KBM-7 (cell line): ENCODE measurements around the gene SMNDC1.
"Not testable (repeated sequence)": the region's sequence is repeated elsewhere in the genome, so short reads cannot be mapped to it uniquely, and the experiment has no call there.

Experiments used
- DNase-seq: peaks from one replicate; pipeline ENCODE4 v3.0.0-alpha.2; 2015
- in situ Hi-C: fragments of 300-500 bp; cut with MboI; formaldehyde crosslinking; loops from 2 replicates; pipeline ENCODE4 v1.14.3; 2020; ENCODE audit warnings: low sequenced_read_pairs, low pct_unique_long_range_greater_than_20kb, mixed read lengths

The SMNDC1 gene

DNA sequence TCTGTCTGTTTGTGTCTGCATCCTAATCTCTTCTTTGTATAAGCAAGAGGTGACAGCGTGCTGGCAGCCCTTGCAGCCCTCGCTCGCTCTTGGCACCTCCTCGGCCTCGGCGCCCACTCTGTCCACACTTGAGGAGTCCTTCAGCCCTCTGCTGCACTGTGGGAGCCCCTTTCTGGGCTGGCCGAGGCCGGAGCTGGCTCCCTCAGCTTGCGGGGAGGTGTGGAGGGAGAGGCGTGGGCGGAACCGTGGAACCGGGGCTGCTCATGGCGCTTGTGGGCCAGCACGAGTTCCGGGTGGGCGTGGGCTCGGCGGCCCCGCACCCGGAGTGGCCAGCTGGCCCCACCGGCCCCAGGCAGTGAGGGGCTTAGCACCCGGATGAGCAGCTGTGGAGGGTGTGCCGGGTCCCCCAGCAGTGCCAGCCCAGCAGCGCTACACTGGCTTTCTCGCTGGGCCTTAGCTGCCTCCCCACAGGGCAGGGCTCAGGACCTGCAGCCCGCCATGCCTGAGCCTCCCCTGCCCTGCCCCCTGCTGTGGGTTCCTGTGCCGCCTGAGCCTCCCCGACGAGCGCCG is 26.6 kb upstream of the SMNDC1 start:
- in situ Hi-C loops, DNase-seq: not testable (repeated sequence)

DNA sequence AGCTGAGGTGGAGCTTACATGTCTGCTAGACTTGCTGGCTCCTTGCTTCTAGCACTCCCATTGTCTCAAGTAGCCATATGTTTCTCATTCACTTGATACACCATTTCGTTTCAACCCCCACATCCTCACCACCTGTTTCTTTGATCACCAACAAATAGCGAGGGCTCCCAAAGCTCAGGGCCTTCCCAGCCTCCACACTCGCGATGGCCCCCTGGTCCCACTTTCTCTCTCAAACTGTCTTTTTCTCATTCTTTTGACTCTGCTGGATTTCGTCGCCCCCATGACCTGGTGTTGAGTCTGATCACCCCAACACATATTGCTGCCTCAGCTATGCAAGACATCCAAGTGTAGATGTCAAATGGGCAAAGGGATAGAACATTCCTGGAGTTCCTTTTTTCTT is 26.0 kb upstream of the SMNDC1 start:
- in situ Hi-C loops, result no loop called here
- DNase-seq, result no peak

DNA sequence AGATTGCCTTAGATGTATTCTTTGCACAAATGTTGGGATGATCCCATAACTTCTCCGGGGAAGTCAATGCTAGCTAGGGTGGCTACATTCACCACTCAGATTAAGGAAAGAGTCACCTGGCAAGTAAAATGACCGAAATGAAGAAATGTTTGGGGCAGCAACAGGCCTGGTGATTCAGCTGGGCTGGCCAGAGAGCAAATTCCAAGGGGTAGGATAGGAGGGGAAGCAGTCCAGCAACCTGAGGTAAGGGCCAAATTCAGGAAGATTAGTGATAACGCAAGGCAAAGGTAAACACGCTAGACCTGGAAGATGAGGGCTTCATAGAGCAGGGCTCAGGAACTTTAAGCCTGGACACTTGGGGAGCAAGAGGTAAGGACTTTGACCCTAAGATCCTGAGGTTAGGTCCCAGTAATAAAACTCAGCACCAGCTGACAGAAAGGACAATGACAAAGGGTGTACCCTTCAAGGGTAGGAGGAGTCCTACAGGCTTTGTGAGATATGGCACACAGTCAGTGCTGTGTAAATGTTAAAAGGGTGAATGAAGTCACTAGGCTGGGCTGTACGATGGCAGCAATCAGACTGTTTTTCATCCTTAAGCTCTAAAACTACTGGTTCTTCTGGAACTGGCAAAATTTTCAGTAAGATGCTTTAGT is 22.7 kb upstream of the SMNDC1 start:
- in situ Hi-C loops, result no loop called here
- DNase-seq, result no peak

DNA sequence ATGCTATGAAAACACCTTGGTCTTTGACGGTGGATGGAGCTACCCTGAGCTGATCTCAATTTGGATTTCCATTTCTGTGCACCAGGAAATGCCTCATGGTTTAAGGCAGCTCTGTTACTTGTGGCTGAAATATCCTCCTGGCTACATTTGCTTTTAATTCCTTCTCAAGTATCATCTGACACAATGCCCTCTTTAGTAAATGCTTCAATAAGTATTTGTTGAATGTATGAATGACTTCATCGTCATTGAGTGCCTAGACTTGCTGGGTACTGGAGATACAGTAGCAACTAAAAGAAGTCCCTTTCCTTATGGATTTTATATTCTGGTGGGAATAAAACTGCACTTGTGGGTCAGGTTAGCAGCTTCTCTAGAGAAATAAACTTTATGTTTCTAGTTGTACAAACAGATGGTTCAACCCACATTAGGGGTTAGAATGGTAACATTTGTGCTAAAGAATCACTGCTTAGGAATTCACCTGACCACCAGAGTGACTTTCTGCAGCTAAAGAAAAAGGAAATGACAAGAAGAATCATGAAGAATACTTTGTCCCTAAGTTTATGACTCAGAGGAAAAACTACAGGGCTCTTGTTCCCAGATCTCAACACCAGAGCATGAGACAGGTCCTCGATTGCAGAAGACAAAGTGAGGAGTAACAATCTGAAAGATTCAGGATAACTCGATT is 21.8 kb upstream of the SMNDC1 start:
- in situ Hi-C loops, result no loop called here

DNA sequence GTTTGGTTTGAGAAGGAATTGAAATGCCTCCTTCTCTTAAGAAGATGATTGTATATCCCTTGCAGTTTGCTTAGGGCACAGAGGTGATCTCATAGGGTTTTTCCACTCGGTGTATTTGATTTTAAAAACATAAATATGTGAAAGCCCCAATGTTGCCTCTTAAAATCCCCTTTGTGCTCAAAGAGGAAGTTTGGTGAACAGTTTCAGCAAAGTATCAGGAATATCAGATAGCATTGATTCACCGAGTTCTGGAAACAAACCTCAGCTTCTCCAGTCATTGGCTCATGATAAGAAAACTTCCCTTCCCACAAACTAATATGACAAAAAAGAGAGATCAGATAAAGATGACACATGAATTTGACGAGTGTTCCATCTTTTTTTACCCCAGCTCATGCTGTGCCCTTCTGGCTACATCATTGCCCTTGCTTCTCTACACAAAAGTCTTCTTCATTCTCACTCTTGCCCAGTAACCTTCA is 20.1 kb upstream of the SMNDC1 start:
- DNase-seq, result no peak
- in situ Hi-C loops, result no loop called here

More for the DNA sequence above, 21.8 kb upstream of the SMNDC1 start:
- no peak for DNase-seq

- in situ Hi-C loops, result no loop called here
- DNase-seq, result no peak
Observed at GRCh38 chr10:110324201-110324804, 19.6 kb upstream of the SMNDC1 start.

DNA sequence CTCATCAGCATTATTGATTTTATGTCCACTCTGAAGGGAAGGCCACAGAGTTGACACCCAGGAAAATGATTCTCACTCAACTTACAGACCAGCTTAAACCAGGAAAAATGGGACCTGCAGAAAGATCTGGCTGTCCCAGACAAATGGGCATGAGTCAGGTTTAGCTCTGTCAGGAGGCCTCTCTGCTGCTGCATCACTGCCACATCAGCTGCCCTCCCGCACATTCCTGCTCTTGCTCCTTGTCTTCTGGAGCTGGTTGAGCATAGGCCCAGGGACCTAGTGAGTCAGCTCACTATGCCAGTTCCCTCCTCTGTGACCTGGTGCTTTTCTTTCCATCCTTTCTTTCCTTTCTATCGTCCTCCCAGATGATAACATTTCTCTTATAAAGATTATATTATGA is 18.8 kb upstream of the SMNDC1 start:
- in situ Hi-C loops, result no loop called here
- DNase-seq, result no peak

GRCh38 chr10:110321869-110322620 is 17.3 kb upstream of the SMNDC1 start:
- in situ Hi-C loops, result no loop called here
- no peak for DNase-seq

DNA sequence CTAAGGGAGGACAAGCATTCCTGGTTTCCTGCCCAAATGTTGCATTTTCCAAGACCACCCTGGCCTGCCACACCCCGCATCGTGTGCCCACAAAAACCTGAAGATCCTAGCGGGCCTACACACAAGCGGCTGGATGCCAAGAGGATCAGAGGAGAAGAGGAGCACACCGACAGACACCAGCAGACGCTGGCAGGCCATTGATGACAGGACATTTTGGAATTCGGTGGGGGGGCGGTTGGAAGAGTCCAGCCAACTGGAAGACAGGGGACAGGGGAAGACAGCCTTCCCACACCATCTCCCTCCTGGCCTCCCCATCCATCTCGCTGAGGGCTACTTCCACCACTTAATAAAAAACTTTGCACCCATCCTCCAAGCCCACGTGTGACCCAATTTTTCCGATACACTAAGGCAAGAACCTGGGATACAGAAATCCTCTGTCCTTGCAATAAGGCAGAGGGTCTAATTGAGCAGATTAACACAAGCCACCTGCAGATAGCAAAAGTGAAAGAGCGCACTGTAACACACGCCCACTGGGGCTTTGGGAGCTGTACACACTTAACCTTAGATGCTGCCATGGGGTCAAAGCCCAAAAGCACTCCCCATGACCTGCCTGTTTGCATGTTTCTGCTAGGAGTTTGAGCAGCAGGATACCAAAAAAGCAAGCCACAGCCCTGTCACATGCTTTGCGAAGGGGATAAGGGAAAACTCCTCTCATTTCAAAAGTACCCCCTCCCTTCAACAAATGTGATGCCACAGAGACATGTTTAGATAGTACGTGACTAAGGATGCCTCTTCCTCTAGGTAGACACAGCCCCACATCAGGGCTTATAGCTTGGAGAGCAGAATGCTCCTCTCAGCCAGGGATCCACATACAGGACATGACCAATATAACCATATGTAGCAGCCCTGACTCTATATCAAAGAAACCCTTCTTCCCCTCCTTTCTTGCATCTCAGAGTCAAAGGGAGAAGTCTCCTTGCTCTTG is 13.4 kb upstream of the SMNDC1 start:
- in situ Hi-C loops, result no loop called here
- no peak for DNase-seq

DNA sequence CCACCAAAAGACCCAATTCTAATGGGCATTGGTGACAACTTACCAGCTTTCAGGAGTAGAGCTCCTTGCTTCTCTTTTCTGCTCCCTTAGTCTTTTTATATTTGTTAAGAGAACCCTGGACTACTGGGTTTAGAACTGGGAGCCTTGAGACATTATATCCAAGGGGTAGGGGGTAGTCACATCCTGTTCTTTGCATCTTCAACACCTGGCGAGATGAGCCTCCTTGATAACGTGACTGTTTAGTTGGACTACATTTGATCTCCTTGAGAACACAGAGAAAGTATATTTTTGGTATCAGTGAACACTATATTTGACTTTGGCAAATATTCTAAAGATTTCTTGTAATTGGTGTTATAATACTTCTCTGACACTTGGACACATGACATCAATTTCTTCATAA is 9.0 kb upstream of the SMNDC1 start:
- no peak for DNase-seq
- in situ Hi-C loops, result no loop called here

DNA sequence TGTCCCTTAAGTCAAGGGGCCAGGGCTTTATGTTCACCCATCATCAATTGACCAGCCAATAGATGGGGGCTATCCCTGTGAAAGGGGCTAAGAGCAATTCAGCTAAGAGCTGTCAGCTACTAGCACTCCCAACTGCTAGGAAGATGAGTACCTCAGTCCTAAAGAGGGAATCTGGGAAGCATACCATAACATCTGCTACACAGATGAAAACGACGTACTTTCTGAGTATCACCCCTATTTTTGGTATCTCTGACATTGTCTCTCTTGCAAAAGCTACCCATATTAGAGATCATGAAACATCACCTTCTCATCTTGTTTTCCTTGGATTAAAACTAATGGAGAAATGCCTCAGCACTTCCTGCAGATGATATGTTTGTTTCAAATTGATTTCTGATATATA is 7.5 kb upstream of the SMNDC1 start:
- in situ Hi-C loops, result no loop called here
- no peak for DNase-seq

DNA sequence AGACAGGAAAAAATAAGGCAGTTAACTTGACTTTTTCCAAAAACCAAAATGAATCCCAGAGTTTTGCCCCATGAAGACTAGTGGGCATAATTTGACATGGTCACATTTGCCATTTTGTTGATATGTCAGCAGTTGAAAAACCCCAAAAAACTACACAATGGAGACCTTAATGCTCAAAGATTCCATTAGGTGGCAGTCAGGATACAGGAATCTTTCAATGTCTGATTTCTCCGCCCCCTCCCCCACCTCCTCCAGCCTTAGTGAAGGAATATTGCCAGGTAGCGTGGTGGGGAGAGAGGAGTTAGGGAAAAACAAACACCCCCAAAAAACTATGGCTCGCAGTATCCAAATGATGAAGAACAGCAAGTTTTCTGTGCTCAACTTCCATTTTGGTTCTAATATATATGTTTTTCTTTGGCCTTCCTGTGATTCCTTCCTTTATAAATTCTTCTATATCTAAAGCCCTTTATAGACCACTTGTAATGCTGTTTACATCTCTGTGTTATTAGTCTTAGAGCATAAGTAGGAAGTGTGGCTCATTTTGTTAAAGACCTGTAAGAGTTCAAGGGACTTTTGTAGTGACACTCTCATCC is 6.7 kb upstream of the SMNDC1 start:
- peak; percentile 65 for DNase-seq
- in situ Hi-C loops, result no loop called here

DNA sequence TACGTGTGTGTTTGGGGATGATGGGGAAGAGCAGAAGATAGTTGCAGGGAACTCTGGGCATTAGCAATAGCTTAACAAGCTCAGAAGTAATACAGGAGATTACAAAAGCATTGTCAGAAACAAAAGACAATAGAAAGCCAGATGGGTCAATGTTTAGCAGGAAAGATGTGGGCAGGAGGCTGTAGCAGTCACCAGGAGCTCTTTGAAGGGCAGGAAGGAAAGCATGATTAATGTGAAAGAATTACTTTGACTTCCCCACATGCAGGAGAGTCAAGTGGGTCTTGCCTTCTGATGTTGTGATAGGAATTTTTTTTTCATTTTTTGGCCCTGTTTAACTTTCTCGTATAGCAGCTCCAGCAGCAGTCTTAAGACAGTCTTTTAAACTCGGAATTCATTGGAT is 6.0 kb upstream of the SMNDC1 start:
- in situ Hi-C loops, result no loop called here
- DNase-seq, result peak; percentile 27

DNA sequence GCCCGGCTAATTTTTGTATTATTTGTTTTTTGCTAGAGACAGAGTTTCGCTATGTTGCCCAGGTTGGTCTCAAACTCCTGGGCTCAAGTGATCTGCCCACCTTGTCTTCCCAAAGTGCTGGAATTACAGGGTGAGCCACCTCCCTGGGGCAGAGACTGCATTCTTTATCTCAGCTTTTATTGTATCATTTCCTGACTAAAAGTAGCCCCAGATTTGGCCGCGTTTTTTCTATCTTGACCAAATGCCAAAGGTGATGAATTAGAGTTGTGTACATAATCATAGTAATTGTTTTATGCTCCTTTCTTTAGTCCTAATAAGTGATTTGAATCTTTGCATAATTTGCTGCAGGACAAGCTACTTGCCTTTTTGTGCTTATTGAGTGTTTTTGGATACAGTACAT is 3.1 kb upstream of the SMNDC1 start:
- in situ Hi-C loops, result no loop called here
- DNase-seq, result no peak

DNA sequence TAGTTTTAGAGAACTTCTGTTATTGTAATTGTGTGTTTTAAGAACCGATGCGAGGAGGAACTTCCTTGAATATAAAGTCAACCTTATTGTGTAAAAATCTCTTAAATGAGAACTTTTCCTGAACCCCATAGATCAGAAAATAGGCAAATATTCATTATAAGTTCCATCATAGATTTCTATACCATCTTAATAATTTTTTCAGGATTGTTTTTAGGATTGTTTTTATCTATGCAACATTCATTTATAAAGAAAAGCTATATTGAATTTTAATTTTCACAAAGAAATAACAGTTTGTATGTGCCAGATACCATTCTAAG is 1.7 kb upstream of the SMNDC1 start:
- DNase-seq, result no peak
- in situ Hi-C loops, result no loop called here

DNA sequence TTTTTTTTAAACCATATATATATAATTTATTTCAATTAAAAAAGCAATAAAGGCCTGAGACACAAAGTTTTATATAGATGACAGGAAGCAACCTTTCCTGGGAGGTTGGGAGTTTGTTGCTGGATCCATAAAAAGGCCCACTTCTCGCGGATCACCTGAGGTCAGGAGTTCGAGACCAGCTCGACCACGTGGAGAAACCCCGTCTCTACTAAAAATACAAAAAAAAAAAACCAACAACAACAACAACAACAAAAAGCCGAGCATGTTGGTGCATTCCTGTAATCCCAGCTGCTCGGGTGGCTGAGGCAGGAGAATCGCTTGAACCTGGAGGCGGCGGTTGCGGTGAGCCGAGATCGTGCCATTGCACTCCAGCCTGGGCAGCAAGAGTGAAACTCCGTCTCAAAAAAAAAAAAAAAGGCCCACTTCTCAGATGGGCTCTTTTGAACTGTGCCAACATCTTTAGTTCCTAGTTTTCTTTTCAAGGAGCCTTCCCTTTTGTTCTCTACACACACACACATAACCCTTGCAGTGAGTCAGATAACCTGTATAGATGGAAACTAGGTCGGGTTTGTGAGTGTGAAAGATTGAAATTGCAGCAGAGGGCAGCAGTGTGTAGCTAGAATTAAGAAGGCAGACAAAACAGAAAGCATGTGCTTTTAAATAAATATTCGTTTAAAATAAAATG is 1.2 kb upstream of the SMNDC1 start:
- in situ Hi-C loops, result no loop called here
- DNase-seq, result peak; percentile 91

DNA sequence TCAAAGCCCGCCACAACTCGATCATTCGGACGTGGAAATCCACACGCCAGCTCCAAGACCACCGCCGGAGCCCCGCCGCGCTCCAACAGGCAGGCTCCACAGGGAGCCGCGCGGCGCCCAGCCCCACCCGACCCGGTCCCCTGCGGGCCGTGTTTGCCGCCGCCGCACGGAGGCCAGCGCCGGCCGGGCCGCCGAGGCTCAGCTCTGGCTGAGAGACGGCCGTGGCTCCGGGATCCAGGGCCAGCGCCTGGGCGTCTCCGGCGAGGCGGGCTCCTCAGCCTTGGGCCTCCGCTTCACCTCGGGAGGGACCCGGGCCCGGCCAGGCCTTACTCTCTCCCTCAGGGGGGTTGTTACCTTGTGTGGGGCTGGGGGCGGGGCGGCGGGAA is 333 bp downstream of the SMNDC1 start:
- DNase-seq, result no peak
- in situ Hi-C loops, result no loop called here

DNA sequence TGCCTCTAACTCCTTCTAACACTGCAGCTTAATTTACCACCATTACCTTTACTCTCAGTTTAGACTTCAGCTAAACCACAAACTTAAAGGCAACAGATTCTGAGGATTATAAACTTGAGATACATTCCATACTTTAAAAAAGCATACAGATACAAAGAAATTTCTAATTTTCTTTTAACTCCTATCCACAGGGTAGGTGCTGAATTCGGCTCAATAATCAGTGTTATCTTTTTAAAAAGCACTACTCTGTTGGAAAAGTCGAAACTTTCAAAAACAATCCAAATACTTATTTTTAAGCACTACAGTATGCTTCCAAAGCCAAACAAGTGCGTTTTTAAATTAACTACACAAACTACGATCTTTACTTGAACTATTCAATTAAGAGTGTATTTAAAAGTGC is 1.0 kb downstream of the SMNDC1 start:
- in situ Hi-C loops, result no loop called here
- DNase-seq, result no peak
